ENCODE measurements around the gene TMEM151A.
A peak's percentile ranks its signal among the peaks of the same experiment; 100 is the strongest.
"Not testable (repeated sequence)": the region's sequence is repeated elsewhere in the genome, so short reads cannot be mapped to it uniquely, and the experiment has no call there.

The TMEM151A gene
- 0.07 to 0.72 reads per million in 2 donors for total RNA-seq

DNA sequence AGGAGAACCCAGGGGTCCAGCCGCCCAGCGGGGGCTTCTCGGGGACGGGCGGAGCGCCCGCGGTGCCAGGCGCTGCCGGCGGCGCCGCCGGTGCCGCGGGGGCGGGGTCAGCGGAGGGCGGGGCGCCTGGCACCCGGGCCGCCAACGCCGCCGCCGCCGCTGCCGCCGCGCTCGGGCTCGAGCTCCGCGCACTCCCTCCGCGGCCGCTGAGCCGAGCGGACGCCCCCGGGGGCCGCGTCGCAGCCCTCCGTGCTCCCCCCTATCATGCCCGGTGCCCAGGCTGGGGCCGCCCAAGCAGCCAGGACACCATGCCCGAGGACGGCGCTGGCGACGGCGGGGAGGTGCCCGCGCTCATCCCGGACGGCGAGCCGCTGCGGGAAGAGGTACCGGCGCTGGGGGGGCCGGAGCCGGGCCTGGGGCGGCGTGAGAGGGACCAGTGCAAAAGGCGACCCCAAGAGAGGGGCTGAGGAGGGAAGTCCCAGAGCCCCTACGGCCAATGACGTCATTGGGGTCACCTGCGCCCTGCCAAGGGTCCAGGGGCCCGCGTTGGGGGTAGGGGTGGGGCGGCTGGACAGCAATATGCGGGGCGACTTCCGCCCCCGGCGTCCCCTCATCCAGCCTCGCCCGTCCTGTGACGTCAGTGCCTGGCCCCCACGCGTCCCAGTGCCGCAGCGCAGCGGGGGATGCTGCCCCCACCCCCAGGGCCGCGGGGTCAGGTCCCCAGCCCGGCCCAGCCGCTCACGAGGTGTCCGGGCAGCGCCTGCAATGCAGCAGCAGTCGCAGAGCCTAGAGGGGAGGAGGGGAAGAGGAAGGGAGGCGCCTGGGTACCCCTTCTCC lies at the start of gene TMEM151A:
TSS of gene TMEM151A (plus strand) at position 189 of the 837 bp plus-strand sequence. CDS start at position 309, 120 bp downstream.
- no peak for DNase-seq

DNA sequence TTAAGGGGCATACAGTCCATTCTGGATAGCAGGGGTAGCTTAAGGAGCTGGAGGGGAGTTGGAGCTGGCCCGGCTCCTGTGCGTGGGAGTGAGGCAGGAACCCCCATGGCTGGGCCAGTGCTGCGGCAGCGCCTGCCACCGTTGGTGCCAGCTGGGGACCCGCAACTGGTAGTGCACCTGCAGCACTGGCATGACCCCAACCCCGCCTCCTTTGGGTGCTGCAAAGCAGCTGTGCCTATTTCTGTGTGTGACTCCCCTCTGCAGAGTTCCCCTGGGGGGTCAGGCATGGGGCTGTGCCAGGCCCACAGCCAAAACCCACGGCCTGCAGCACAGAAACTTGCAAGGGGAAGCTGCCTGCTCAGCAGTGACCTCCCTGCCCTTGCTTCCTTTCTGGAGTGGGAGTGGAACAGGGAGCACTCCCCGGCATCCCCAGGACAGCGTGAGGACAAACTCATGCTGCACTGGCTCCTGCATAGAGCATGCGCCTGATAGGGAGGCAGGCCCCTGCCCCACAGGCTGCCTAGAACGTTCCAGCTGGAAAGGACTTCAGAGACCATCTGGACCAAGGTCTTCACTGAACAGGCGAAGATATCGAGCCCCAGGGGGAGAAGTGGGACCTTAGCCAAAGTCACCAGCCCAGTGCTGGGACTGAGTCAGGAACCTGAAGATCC lies 49.5 kb upstream of the TMEM151A start:
- DNase-seq, result no peak

GRCh38 chr11:66243782-66244535 lies 47.7 kb upstream of the TMEM151A start:
- DNase-seq, result no peak

- no peak for DNase-seq
Observed at GRCh38 chr11:66247295-66247694, 44.4 kb upstream of the TMEM151A start.

- DNase-seq, result no peak
Observed at GRCh38 chr11:66247801-66248200, 43.9 kb upstream of the TMEM151A start.

- DNase-seq, result no peak
Observed at GRCh38 chr11:66248903-66249302, 42.8 kb upstream of the TMEM151A start.

DNA sequence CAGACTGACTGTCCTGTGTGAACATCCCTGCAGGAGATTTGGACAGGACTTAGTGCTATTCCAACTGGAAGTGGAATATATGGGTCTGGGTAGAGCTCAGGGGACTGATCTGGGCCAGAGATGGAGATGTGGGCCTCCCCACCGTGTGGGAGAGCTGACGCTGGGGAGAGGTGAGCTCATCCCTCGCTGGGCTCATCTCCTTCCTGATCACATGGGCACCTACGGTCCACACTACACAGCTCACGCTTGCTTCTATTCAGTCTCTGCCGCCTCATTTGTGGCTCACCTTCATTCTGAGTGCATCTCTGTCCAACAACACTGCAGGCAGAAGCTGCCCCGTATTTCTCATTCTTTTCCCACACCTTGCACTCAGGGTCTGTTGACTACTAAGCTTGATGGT lies 39.9 kb upstream of the TMEM151A start:
- no peak for DNase-seq

DNA sequence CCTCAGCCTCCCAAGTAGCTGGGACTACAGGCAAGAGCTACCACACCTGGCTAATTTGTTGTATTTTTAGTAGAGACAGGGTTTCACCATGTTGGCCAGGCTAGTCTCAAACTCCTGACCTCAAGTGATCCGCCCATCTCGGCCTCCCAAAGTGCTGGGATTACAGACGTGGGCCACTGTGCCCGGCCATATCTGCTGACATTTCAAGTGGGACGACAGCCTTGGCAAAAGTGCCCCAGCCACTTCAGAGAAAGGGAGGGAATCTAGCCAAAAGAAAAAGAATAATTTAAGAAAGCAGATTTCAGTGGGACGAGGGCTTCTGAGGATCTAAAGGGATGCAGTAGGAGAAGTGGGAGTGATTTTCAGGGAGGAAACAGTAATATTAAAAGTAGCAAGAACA lies 38.6 kb upstream of the TMEM151A start:
- not testable (repeated sequence) for DNase-seq

DNA sequence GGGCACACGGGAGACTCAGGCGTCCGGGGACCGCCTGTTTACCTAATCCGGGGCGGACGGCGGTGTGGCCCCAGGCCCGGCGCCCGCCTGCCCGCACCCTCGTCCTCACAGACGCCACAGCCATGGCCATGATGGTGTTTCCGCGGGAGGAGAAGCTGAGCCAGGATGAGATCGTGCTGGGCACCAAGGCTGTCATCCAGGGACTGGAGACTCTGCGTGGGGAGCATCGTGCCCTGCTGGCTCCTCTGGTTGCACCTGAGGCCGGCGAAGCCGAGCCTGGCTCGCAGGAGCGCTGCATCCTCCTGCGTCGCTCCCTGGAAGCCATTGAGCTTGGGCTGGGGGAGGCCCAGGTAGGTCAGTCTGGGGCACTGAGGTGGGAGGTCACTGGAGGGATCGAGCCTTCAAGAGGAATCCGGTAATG lies 33.2 kb upstream of the TMEM151A start:
- no peak for DNase-seq

DNA sequence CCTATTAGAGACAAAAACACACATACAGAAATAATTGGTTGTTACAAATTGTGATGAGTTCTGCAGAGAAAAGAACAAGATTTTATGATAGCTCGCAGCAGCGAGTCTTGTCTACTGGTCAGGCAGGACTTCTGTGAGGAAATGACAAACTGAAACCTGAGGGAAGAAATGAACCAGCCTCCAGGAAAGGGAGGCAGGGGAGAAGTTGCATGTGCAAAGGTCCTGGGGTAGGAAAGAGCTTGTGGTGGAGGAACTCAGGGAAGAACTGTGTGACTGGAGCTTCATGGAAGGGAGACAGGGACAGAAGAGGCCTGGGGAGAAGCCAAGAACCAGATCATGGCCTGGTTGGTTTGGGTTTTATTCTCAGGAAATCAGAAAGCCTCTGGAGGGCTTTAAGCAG lies 32.5 kb upstream of the TMEM151A start:
- DNase-seq, result no peak

GRCh38 chr11:66259956-66260355 lies 31.7 kb upstream of the TMEM151A start:
- no peak for DNase-seq

GRCh38 chr11:66261578-66261977 lies 30.1 kb upstream of the TMEM151A start:
- DNase-seq, result no peak

- DNase-seq, result no peak
Observed at GRCh38 chr11:66262191-66262590, 29.5 kb upstream of the TMEM151A start.

DNA sequence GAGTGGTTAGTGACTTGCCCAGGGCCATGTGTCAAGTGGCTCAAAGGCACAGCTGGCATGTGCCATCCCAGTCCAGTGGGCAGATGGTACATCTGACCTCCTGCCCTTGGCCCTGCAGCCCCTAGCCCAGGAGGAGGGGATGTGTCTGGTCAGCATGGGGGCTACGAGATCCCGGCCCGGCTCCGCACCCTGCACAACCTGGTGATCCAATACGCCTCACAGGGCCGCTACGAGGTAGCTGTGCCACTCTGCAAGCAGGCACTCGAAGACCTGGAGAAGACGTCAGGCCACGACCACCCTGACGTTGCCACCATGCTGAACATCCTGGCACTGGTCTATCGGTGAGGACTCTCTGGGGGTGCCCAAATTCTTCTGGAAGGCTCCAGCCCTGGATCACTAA lies 29.0 kb upstream of the TMEM151A start:
- DNase-seq, result no peak

GRCh38 chr11:66263231-66263630 lies 28.5 kb upstream of the TMEM151A start:
- DNase-seq, result no peak

DNA sequence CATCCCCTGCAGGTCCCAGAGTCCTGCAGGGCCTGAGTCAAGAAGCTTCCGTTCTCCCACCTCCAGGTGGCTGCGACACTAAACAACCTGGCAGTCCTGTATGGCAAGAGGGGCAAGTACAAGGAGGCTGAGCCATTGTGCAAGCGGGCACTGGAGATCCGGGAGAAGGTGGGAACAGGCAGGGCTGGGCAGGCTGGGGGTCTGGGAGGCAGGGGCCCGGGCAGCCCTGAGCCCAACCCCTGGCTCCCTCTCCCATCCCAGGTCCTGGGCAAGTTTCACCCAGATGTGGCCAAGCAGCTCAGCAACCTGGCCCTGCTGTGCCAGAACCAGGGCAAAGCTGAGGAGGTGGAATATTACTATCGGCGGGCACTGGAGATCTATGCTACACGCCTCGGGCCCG lies 27.9 kb upstream of the TMEM151A start:
- DNase-seq, result no peak

DNA sequence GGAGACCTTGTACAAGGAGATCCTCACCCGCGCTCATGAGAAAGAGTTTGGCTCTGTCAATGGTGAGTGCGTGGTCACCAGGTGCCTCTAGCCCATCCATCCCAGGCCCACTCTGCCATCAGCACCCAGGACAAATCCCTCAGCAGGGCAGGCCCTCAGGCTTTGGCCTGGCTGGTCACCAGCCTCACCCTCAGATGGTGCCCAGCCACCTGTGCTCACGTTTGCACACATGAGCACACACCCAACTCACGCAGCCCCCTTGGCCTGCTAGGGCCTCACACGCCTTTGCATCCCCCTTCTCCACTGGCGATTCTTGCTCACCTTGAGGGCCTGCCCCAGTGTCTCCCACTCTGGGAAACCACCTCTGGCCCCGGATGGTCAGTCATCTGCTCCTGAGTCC lies 27.3 kb upstream of the TMEM151A start:
- no peak for DNase-seq

DNA sequence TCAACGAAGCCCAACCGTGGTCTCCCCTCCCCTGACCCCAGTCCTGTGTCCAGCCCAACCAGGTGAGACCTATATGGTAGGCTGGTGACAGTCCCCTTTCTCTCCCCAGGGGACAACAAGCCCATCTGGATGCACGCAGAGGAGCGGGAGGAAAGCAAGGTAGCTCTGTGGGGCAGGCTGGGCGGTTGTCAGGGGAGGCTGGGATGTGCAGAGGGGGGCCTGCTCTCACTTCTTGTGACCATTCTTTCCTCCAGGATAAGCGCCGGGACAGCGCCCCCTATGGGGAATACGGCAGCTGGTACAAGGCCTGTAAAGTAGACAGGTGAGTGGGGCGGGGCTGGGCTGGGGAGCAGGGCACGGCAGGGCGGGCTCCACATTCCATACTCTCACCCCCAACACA lies 26.8 kb upstream of the TMEM151A start:
- peak; percentile 32 for DNase-seq

GRCh38 chr11:66265531-66266377 lies 25.9 kb upstream of the TMEM151A start:
- no peak for DNase-seq

DNA sequence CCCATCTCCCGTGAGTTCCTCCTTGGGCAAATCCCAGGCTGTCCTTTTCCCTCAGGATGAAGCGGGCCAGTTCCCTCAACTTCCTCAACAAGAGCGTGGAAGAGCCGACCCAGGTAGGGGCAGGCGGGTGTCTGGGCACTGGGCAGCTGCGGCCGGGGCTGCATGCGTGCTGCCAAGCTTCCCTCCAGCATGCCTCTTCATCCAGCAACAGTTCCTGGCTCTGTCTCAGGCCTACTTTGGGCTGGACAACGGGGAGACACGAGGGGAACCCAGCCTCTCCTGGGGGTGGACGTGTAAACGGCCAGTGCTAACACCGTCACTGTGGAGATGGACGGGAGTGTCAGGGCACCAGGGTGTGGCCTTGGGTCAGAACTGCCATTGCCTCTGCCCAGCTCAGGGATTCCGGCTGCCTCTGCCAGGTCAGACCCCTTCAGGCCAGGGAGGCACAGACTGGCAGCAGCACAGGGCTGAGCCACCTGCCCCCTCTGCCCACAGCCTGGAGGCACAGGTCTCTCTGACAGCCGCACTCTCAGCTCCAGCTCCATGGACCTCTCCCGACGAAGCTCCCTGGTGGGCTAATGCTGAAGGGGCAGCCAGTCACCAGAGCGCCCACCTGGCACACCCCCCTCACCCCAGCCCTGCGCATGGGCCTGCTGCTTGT lies 25.2 kb upstream of the TMEM151A start:
- DNase-seq, result no peak

GRCh38 chr11:66267039-66267378 lies 24.7 kb upstream of the TMEM151A start:
- no peak for DNase-seq

All from T-helper 9 cell (primary cell).